ENCODE measurements around the gene RBM17.
"Not testable (repeated sequence)": the region's sequence is repeated elsewhere in the genome, so short reads cannot be mapped to it uniquely, and the experiment has no call there.

RBM17 gene

GRCh38 chr10:6161921-6162320 is 73.1 kb downstream of the RBM17 start:
- DNase-seq (ENCODE audit: low spot score) = no peak

- no peak for DNase-seq (ENCODE audit: low spot score)
These were observed 73.9 kb downstream of the RBM17 start for GRCh38 chr10:6162589-6163356.

- DNase-seq (ENCODE audit: low spot score) = peak; percentile 89
These were observed 74.8 kb downstream of the RBM17 start for GRCh38 chr10:6163364-6164270.

- no peak for DNase-seq (ENCODE audit: low spot score)
These were observed 75.6 kb downstream of the RBM17 start for GRCh38 chr10:6164271-6165095.

- DNase-seq (ENCODE audit: low spot score) = no peak
These were observed 76.4 kb downstream of the RBM17 start for GRCh38 chr10:6165221-6165725.

- DNase-seq (ENCODE audit: low spot score) = not testable (repeated sequence)
These were observed 77.1 kb downstream of the RBM17 start for GRCh38 chr10:6165933-6166332.

Measured in CD4-positive, alpha-beta T cell treated with Interleukin-15 for 4 hours (primary cell).